ENCODE results near the gene LAMA2.
A peak's percentile ranks its signal among the peaks of the same experiment; 100 is the strongest.

Gene LAMA2

GRCh38 chr6:129486327-129486726 lies 603.4 kb downstream of the LAMA2 start:
- H3K4me1 Mint-ChIP-seq = peaks cover 51% of the 10 kb centered on the region
- H3K4me3 Mint-ChIP-seq = no peak overlapping the region
- no peak for ATAC-seq

GRCh38 chr6:129488313-129488712 lies 605.4 kb downstream of the LAMA2 start:
- Mint-ChIP-seq H3K36me3 (ENCODE audit: low read depth) (peaks cover 10% of the 10 kb centered on the region), H3K27me3 (peaks cover 2% of the 10 kb centered on the region), H3K4me1 (peaks cover 69% of the 10 kb centered on the region), H3K9me3 (no peaks in the 10 kb centered on the region), H3K27ac (peak overlapping the region; percentile 100), H3K4me3 (no peak overlapping the region)
- DNase-seq (no peak), ATAC-seq (no peak)

More at GRCh38 chr6:129486327-129486726, 603.4 kb downstream of the LAMA2 start:
- no peak overlapping the region for H3K27ac Mint-ChIP-seq
- H3K36me3 Mint-ChIP-seq (ENCODE audit: low read depth) = peaks cover 2% of the 10 kb centered on the region
- H3K27me3 Mint-ChIP-seq = peaks cover 2% of the 10 kb centered on the region
- DNase-seq = no peak
- no peaks in the 10 kb centered on the region for H3K9me3 Mint-ChIP-seq

GRCh38 chr6:129489215-129489765 lies 606.4 kb downstream of the LAMA2 start:
- peaks cover 2% of the 10 kb centered on the region for H3K27me3 Mint-ChIP-seq
- no peak for ATAC-seq
- H3K9me3 Mint-ChIP-seq = peaks cover 5% of the 10 kb centered on the region
- H3K27ac Mint-ChIP-seq = peak overlapping the region; percentile 100
- no peak for DNase-seq
- H3K4me1 Mint-ChIP-seq = peaks cover 79% of the 10 kb centered on the region
- peaks cover 18% of the 10 kb centered on the region for H3K36me3 Mint-ChIP-seq (ENCODE audit: low read depth)
- H3K4me3 Mint-ChIP-seq = peak overlapping the region; percentile 60

GRCh38 chr6:129490521-129491255 lies 607.8 kb downstream of the LAMA2 start:
- DNase-seq (peak; percentile 59), ATAC-seq (peak; percentile 79)
- Mint-ChIP-seq H3K36me3 (ENCODE audit: low read depth) (peaks cover 28% of the 10 kb centered on the region), H3K27ac (peak overlapping the region; percentile 100), H3K9me3 (peaks cover 11% of the 10 kb centered on the region), H3K4me3 (peak overlapping the region; percentile 81), H3K4me1 (peaks cover 89% of the 10 kb centered on the region), H3K27me3 (peaks cover 2% of the 10 kb centered on the region)

- ATAC-seq (peak; percentile 40), DNase-seq (no peak)
- peaks cover 14% of the 10 kb centered on the region for H3K9me3 Mint-ChIP-seq
- H3K27me3 Mint-ChIP-seq = peaks cover 2% of the 10 kb centered on the region
- H3K4me3 Mint-ChIP-seq = peak overlapping the region; percentile 81
- H3K4me1 Mint-ChIP-seq = peaks cover 89% of the 10 kb centered on the region
- H3K36me3 Mint-ChIP-seq (ENCODE audit: low read depth) = peaks cover 32% of the 10 kb centered on the region
- peak overlapping the region; percentile 100 for H3K27ac Mint-ChIP-seq
Measured at GRCh38 chr6:129491436-129491835, 608.5 kb downstream of the LAMA2 start.

- H3K9me3 Mint-ChIP-seq = peaks cover 14% of the 10 kb centered on the region
- H3K27ac Mint-ChIP-seq = peak overlapping the region; percentile 100
- peaks cover 32% of the 10 kb centered on the region for H3K36me3 Mint-ChIP-seq (ENCODE audit: low read depth)
- no peak for DNase-seq
- ATAC-seq = no peak
- H3K4me3 Mint-ChIP-seq = peak overlapping the region; percentile 9
- H3K27me3 Mint-ChIP-seq = peaks cover 2% of the 10 kb centered on the region
- peaks cover 90% of the 10 kb centered on the region for H3K4me1 Mint-ChIP-seq
Measured at GRCh38 chr6:129492260-129492659, 609.3 kb downstream of the LAMA2 start.

- H3K4me3 Mint-ChIP-seq = no peak overlapping the region
- DNase-seq = no peak
- peaks cover 32% of the 10 kb centered on the region for H3K36me3 Mint-ChIP-seq (ENCODE audit: low read depth)
- H3K27ac Mint-ChIP-seq = peak overlapping the region; percentile 97
- H3K9me3 Mint-ChIP-seq = peaks cover 14% of the 10 kb centered on the region
- peaks cover 96% of the 10 kb centered on the region for H3K4me1 Mint-ChIP-seq
- H3K27me3 Mint-ChIP-seq = peaks cover 2% of the 10 kb centered on the region
- ATAC-seq = no peak
Measured at GRCh38 chr6:129493354-129493902, 610.5 kb downstream of the LAMA2 start.

GRCh38 chr6:129494099-129494498 lies 611.2 kb downstream of the LAMA2 start:
- Mint-ChIP-seq H3K4me3 (no peak overlapping the region), H3K9me3 (peaks cover 14% of the 10 kb centered on the region), H3K4me1 (peaks cover 96% of the 10 kb centered on the region), H3K27me3 (peaks cover 2% of the 10 kb centered on the region), H3K27ac (peak overlapping the region; percentile 97), H3K36me3 (ENCODE audit: low read depth) (peaks cover 32% of the 10 kb centered on the region)
- no peak for DNase-seq
- no peak for ATAC-seq

- H3K4me1 Mint-ChIP-seq = peaks cover 96% of the 10 kb centered on the region
- ATAC-seq (no peak), DNase-seq (no peak)
- H3K36me3 Mint-ChIP-seq (ENCODE audit: low read depth) = peaks cover 30% of the 10 kb centered on the region
- H3K9me3 Mint-ChIP-seq = peaks cover 14% of the 10 kb centered on the region
- peaks cover 2% of the 10 kb centered on the region for H3K27me3 Mint-ChIP-seq
- H3K4me3 Mint-ChIP-seq = no peak overlapping the region
- H3K27ac Mint-ChIP-seq = peak overlapping the region; percentile 97
Measured at GRCh38 chr6:129494586-129494985, 611.6 kb downstream of the LAMA2 start.

GRCh38 chr6:129495652-129496051 lies 612.7 kb downstream of the LAMA2 start:
- H3K36me3 Mint-ChIP-seq (ENCODE audit: low read depth) = peaks cover 30% of the 10 kb centered on the region
- no peaks in the 10 kb centered on the region for H3K27me3 Mint-ChIP-seq
- peak overlapping the region; percentile 97 for H3K27ac Mint-ChIP-seq
- H3K9me3 Mint-ChIP-seq = peaks cover 14% of the 10 kb centered on the region
- DNase-seq (no peak), ATAC-seq (peak; percentile 26)
- peak overlapping the region; percentile 42 for H3K4me3 Mint-ChIP-seq
- peaks cover 98% of the 10 kb centered on the region for H3K4me1 Mint-ChIP-seq

GRCh38 chr6:129497481-129498441 lies 614.8 kb downstream of the LAMA2 start:
- Mint-ChIP-seq H3K27ac (peak overlapping the region; percentile 68), H3K27me3 (no peaks in the 10 kb centered on the region), H3K4me3 (no peak overlapping the region), H3K9me3 (peaks cover 14% of the 10 kb centered on the region), H3K36me3 (ENCODE audit: low read depth) (peaks cover 23% of the 10 kb centered on the region), H3K4me1 (peaks cover 96% of the 10 kb centered on the region)
- DNase-seq (no peak), ATAC-seq (no peak)

GRCh38 chr6:129498541-129498940 lies 615.6 kb downstream of the LAMA2 start:
- peaks cover 14% of the 10 kb centered on the region for H3K9me3 Mint-ChIP-seq
- H3K36me3 Mint-ChIP-seq (ENCODE audit: low read depth) = peaks cover 20% of the 10 kb centered on the region
- ATAC-seq = peak; percentile 20
- DNase-seq = no peak
- H3K27ac Mint-ChIP-seq = peak overlapping the region; percentile 84
- H3K4me1 Mint-ChIP-seq = peaks cover 96% of the 10 kb centered on the region
- no peaks in the 10 kb centered on the region for H3K27me3 Mint-ChIP-seq
- H3K4me3 Mint-ChIP-seq = peak overlapping the region; percentile 63

GRCh38 chr6:129498950-129499842 lies 616.3 kb downstream of the LAMA2 start:
- Mint-ChIP-seq H3K4me1 (peaks cover 90% of the 10 kb centered on the region), H3K4me3 (peak overlapping the region; percentile 63), H3K36me3 (ENCODE audit: low read depth) (peaks cover 15% of the 10 kb centered on the region), H3K27me3 (no peaks in the 10 kb centered on the region), H3K9me3 (peaks cover 10% of the 10 kb centered on the region), H3K27ac (peak overlapping the region; percentile 84)
- no peak for DNase-seq
- peak; percentile 18 for ATAC-seq

Measured in activated naive CD8-positive, alpha-beta T cell treated with anti-CD3 and anti-CD28 coated beads, Interleukin-2, amount 50 U/mL, for 24 hours (primary cell).